Activated CD4-positive, alpha-beta memory T cell treated with anti-CD3 and anti-CD28 coated beads for 36 hours (primary cell): ENCODE measurements around the gene TPRN. TPM values are rescaled to one million over a fixed set of nuclear protein-coding genes. Genes with fewer than 3 reads are reported as not detected.
A peak's percentile ranks its signal among the peaks of the same experiment; 100 is the strongest.

Experiments used
- CTCF ChIA-PET: fragments of 350-600 bp; sonication (Branson Sonifier 250); formaldehyde crosslinking; loops from one replicate; lab custom pipeline; 2021; ENCODE audit warnings: antibody characterized with exemption, inconsistent platforms; lab: Charles Lee
- POLR2A ChIA-PET: fragments of 350-600 bp; sonication (Branson Sonifier 250); formaldehyde crosslinking; loops from one replicate; lab custom pipeline; 2021; ENCODE audit warnings: antibody characterized with exemption; lab: Charles Lee
- DNase-seq: peaks from one replicate; pipeline ENCODE4 v3.0.0-alpha.2; 2020
- H3K27ac Mint-ChIP-seq: one replicate; pipeline ENCODE4 v1.8.0; 2021; ENCODE audit warnings: mixed read lengths
- H3K27me3 Mint-ChIP-seq: one replicate; pipeline ENCODE4 v1.8.0; 2021; ENCODE audit warnings: mixed read lengths
- H3K36me3 Mint-ChIP-seq: one replicate; pipeline ENCODE4 v1.8.0; 2021; ENCODE audit warnings: mixed read lengths
- H3K4me1 Mint-ChIP-seq: one replicate; pipeline ENCODE4 v1.8.0; 2021; ENCODE audit warnings: low read depth, mixed read lengths
- H3K4me3 Mint-ChIP-seq: one replicate; pipeline ENCODE4 v1.8.0; 2021; ENCODE audit warnings: mild to moderate bottlenecking, mixed read lengths
- H3K9me3 Mint-ChIP-seq: one replicate; pipeline ENCODE4 v1.8.0; 2021; ENCODE audit warnings: mixed read lengths
- intact Hi-C: fragments of 100-400 bp; cut with micrococcal nuclease; formaldehyde crosslinking; loops from one replicate; pipeline ENCODE4 v1.15.1; 2023
- total RNA-seq, 2 experiments: library from RNA; stranded (reverse); gene quantifications; one replicate each; pipeline ENCODE4 v1.2.3, GENCODE V29; 2021

The TPRN gene
- total RNA-seq, 2 experiments from 2014 or later: 6.1 to 6.7 TPM

DNA sequence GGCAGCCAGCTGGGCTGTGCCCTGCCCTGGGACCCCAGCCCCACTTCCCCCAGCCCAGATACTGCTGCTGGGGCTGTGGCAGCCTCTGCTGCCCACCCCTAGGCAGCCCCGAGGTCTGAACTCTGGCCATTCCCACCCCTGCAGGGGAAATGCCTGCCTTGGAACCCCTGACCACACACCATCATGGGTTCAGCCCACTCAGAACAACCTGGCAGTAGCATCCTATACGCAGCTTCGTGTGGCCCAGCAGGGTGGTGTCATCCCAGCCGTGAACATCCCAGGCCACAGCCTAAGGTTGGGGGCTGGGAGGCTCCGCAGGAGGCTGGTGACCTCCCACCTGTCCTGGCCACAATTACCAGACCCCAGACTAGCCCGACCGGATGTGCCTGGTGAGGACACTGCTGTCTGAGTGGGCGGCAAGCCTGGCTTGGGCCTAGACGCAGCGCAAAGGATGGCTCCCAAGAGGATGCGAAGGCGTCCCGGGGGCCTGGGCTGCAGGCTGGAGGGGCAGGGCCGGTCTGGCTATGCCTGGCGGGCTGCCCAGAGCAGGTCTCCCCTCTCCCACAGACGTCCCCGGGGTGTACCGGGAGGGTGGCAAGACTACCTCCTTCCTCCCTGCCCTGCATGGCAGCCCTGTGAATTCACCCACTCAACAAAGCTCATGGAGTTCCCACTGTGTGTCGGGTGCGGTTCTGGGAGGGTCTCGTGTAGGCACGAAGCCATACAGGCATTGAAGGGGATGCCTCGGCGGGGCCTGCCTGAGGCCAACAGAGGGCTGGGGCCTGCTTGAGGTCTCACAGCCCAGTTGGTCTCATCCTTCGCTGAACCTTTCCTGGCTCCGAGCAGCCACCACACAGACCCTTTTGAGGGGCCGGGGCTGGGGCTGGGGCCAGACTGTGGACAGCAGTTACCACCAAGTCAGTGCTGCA lies 28.7 kb upstream of the TPRN start:
- no peak for DNase-seq
- ChIA-PET CTCF (interaction anchor here (0.8 to 3.5 kb wide), 3 partner anchors 10 to 111 kb away, joined by 3 to 16 read pairs (median 3); no protein-coding TSS in a partner anchor), POLR2A (no interaction called here)
- H3K4me3 Mint-ChIP-seq: no peak overlapping the region
- intact Hi-C loops: no loop called here
- no peak overlapping the region for H3K27ac Mint-ChIP-seq
- no peaks in the 10 kb centered on the region for H3K9me3 Mint-ChIP-seq
- H3K27me3 Mint-ChIP-seq: peaks cover 5% of the 10 kb centered on the region
- H3K36me3 Mint-ChIP-seq: no peaks in the 10 kb centered on the region
- H3K4me1 Mint-ChIP-seq: peaks cover 2% of the 10 kb centered on the region

- Mint-ChIP-seq H3K4me3 (no peak overlapping the region), H3K27me3 (peaks cover 5% of the 10 kb centered on the region), H3K27ac (no peak overlapping the region), H3K4me1 (peaks cover 2% of the 10 kb centered on the region), H3K36me3 (no peaks in the 10 kb centered on the region), H3K9me3 (no peaks in the 10 kb centered on the region)
- CTCF ChIA-PET: interaction anchor here (1.4 to 6.6 kb wide), 5 partner anchors 8 to 114 kb away, joined by 4 to 54 read pairs (median 15); partner anchors contain the start of genes DPP7, NDOR1, TMEM203 and TUBB4B
- intact Hi-C loops: no loop called here
- POLR2A ChIA-PET: no interaction called here
- no peak for DNase-seq
Measured at GRCh38 chr9:137228506-137228967, 28.0 kb upstream of the TPRN start.

DNA sequence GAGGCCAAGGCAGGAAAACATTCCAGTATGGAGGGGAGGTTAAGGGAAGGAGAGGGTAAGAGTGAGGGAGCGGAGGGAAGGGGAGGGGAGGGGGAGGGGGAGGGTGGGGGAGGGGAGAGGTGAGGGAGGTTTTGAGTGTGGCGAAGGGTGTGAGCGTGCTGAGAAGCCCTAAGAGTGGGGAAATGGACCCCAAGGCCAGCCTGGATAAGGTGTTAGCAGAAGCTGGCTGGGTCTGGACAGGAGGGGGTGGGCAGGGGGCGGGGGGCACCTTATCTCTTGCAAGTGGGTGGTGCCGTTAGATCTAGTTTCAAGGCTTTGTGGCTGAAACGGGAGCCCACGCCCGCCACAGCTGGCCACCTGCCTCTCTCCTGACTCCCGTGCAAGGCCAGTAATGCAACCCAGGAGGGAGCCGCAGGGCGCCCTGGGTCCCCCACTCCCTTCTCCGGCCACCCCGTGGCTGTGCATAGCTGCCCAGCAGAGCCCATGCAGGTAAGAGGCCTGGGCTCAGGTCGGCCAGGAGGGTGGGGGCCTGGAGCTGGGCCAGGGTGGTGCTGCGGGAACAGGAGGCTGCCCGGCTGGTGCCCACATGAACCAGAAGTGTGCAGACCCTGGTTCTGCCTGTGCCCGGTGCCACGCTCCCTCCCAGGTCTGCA lies 27.4 kb upstream of the TPRN start:
- Mint-ChIP-seq H3K27me3 (peaks cover 5% of the 10 kb centered on the region), H3K4me1 (peaks cover 3% of the 10 kb centered on the region), H3K27ac (peak overlapping the region; percentile 64), H3K9me3 (no peaks in the 10 kb centered on the region), H3K36me3 (no peaks in the 10 kb centered on the region), H3K4me3 (no peak overlapping the region)
- ChIA-PET CTCF (interaction anchor here (1.0 to 6.6 kb wide), 22 partner anchors 9 to 199 kb away, joined by 3 to 54 read pairs (median 4); partner anchors contain the start of genes DPP7, NDOR1, NELFB and TMEM203), POLR2A (interaction anchor here (6.8 kb wide), 1 partner anchor 13 kb away, joined by 38 read pairs; the partner anchor contains the start of gene TUBB4B)
- intact Hi-C loops: no loop called here
- DNase-seq: no peak

DNA sequence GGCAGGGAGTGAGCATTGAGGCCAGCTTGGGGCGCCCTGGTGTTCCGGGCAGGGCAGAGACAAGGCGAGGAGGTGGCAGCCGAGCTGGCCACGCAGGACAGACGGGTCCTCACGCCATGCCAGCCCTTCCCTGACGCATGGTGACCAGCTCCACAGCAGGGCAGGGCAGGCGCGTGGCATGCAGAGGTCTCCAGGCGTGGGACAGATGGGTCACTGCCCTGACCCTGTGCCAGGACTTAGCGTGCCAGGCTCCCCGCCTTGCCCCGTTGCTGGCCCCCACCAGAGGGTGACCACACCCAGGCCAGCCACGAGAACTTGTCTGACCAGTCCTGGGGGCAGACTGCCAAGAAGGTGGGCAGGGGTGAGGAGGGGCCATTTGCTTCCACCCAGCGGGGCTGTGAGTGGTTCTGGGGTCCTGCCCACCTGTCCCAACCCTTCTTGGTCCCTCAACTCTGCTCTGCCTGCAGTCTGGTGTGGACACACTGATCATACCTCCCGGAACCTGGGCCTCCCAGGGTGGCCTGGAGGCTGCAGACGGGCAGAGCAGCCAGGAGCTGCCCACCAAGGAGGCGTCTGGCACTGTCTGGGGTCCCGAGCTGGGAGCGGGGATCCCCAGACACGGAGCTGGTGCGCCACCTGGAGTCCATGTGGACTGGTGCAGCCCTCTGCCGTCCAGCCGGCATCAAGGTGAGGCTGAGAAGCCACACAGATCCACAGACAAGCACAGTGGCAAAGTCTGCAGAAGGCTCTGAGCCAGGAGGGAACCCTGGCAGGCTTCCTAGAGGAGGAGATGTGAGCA lies 26.7 kb upstream of the TPRN start, which contains the start of gene RNF224:
TSS of gene RNF224 (plus strand) at position 449 of the 799 bp plus-strand sequence. CDS start 834 bp downstream, outside the sequence.
- H3K36me3 Mint-ChIP-seq: no peaks in the 10 kb centered on the region
- ChIA-PET POLR2A (interaction anchor here (0.6 to 6.8 kb wide), 2 partner anchors 14 to 107 kb away, joined by 3 to 38 read pairs; partner anchors contain the start of gene TUBB4B), CTCF (interaction anchor here (0.7 to 6.6 kb wide), 28 partner anchors 9 to 198 kb away, joined by 3 to 54 read pairs (median 4); partner anchors contain the start of genes DPP7, NDOR1, NELFB and TMEM203)
- H3K4me3 Mint-ChIP-seq: no peak within 1 kb of the TSS
- intact Hi-C loops: no loop called here
- no peaks in the 10 kb centered on the region for H3K9me3 Mint-ChIP-seq
- peak within 1 kb of the TSS; percentile 64 for H3K27ac Mint-ChIP-seq
- H3K4me1 Mint-ChIP-seq: peaks cover 5% of the 10 kb centered on the region
- DNase-seq: peak; percentile 86
- peaks cover 5% of the 10 kb centered on the region for H3K27me3 Mint-ChIP-seq

- H3K27ac Mint-ChIP-seq: no peak overlapping the region
Measured at GRCh38 chr9:137226338-137227053, 26.0 kb upstream of the TPRN start.

GRCh38 chr9:137225699-137226331 lies 25.3 kb upstream of the TPRN start:
- H3K27ac Mint-ChIP-seq: no peak overlapping the region
- peaks cover 5% of the 10 kb centered on the region for H3K4me1 Mint-ChIP-seq
- peaks cover 5% of the 10 kb centered on the region for H3K27me3 Mint-ChIP-seq
- no peaks in the 10 kb centered on the region for H3K9me3 Mint-ChIP-seq
- ChIA-PET POLR2A (interaction anchor here (0.6 to 6.8 kb wide), 4 partner anchors 15 to 38 kb away, joined by 3 to 38 read pairs (median 3); partner anchors contain the start of genes SSNA1, TPRN and TUBB4B), CTCF (interaction anchor here (0.6 to 6.6 kb wide), 9 partner anchors 11 to 196 kb away, joined by 3 to 54 read pairs (median 10); partner anchors contain the start of genes DPP7 and SSNA1)
- H3K36me3 Mint-ChIP-seq: no peaks in the 10 kb centered on the region
- DNase-seq: no peak
- no peak overlapping the region for H3K4me3 Mint-ChIP-seq
- intact Hi-C loops: no loop called here

More at GRCh38 chr9:137226338-137227053, 26.0 kb upstream of the TPRN start:
- peaks cover 5% of the 10 kb centered on the region for H3K4me1 Mint-ChIP-seq
- peaks cover 5% of the 10 kb centered on the region for H3K27me3 Mint-ChIP-seq
- no peak overlapping the region for H3K4me3 Mint-ChIP-seq
- H3K9me3 Mint-ChIP-seq: no peaks in the 10 kb centered on the region
- DNase-seq: no peak
- CTCF ChIA-PET: interaction anchor here (0.6 to 6.6 kb wide), 19 partner anchors 10 to 197 kb away, joined by 3 to 54 read pairs (median 5); partner anchors contain the start of genes DPP7, NDOR1, SSNA1 and TMEM203
- H3K36me3 Mint-ChIP-seq: no peaks in the 10 kb centered on the region
- intact Hi-C loops: no loop called here
- POLR2A ChIA-PET: interaction anchor here (6.8 kb wide), 1 partner anchor 14 kb away, joined by 38 read pairs; the partner anchor contains the start of gene TUBB4B

DNA sequence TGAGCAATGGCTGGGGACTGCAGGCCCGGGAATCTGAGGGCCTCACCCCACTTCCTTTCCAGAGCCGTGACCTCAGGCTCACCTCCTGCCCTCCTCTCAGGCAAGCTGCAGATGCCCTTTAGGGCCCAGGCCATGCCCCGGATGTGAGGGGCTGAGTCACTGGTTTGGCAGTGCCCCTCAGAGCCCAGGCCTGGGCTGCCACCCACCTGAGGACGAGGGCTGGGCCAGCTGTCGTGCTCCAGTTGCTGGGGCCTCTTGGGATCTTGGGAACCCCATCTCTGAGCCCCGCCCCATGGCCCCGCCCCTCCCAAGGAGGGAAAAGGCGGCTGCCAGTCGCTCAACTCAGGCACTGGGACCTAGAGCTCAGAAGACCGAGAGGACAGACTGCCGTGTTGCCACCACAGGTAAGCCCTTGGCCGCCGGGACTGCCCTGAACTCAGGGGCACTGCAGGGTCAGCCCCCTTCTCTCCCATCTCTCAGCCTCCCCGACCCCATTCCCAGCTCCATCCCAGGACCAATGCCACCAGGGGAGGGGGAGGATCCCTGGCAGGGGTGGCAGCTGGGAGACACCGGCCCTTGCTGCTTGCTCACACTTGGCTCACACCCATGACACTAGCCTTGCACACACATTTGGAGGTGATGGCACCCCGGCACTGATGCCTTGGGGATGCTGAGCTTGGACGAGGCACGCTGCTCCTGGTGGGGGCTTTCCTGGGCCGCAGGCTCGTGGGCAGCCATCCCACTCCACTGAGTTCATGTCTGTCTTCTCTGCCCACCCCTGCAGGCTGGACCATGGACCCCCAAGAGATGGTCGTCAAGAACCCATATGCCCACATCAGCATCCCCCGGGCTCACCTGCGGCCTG lies 24.5 kb upstream of the TPRN start, which contains the start of gene CYSRT1:
TSS of gene CYSRT1 (plus strand) at position 345 of the 865 bp plus-strand sequence. CDS start at position 793, 448 bp downstream.
- CTCF ChIA-PET: interaction anchor here (0.9 to 6.6 kb wide), 6 partner anchors 11 to 195 kb away, joined by 3 to 54 read pairs (median 10); partner anchors contain the start of gene TUBB4B
- Mint-ChIP-seq H3K36me3 (no peaks in the 10 kb centered on the region), H3K4me3 (peak within 1 kb of the TSS; percentile 73), H3K4me1 (peaks cover 5% of the 10 kb centered on the region), H3K27me3 (peaks cover 2% of the 10 kb centered on the region), H3K9me3 (no peaks in the 10 kb centered on the region), H3K27ac (peak within 1 kb of the TSS; percentile 56)
- peak; percentile 61 for DNase-seq
- intact Hi-C loops: loop anchor here (5.0 kb wide), 1 partner anchor 433 kb away; the partner anchor contains the start of gene TMEM141
- POLR2A ChIA-PET: interaction anchor here (0.6 to 6.8 kb wide), 4 partner anchors 16 to 37 kb away, joined by 3 to 38 read pairs (median 3); partner anchors contain the start of genes SSNA1, TPRN and TUBB4B

DNA sequence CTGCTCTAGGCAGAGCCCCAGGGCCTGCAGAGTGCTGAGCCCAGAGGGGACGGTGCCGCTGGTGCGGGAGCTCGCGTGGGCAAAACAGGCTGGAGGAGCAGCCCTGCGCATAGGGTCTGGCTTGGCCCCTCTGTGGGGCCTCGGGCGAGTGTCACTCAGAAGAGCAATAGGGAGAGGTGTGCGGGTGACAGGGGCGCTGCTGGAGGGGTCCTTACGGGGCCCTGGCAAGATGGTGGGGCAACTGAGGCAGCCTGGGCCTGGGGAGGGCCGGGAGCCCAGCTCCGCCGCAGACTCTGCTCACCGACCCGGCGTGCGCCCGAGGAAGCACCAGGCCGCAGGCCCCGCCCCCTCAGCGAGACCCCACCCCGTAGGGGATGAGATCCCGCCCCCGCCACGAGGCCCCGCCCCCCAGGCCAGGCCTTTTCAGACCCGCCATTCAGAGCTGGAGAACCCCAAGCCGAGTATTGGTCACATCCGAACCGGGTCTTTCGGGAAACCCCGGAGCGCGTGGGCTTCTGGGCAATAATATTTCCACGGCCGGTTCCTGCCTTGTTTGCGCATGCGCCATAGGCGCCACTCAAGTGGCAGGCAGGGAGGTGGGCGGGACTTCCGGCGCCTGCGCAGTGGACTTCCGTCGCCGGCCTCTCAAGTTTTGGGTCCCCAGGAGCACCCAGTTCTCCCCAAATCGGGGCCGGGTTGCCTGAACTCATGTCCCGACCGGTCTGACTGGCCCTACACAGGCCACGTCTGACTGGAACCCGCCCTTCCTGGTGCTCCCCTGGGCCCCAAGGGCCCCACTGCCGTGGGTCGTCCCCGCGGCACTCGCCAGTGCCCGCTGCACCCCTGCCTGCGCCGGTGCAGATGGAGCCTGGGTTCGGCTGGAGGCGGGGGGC lies 22.8 kb upstream of the TPRN start:
- DNase-seq: peak; percentile 99
- Mint-ChIP-seq H3K27me3 (peaks cover 2% of the 10 kb centered on the region), H3K36me3 (no peaks in the 10 kb centered on the region), H3K4me3 (peak overlapping the region; percentile 73), H3K4me1 (peaks cover 5% of the 10 kb centered on the region), H3K9me3 (no peaks in the 10 kb centered on the region), H3K27ac (peak overlapping the region; percentile 58)
- ChIA-PET POLR2A (interaction anchor here (0.5 to 6.8 kb wide), 13 partner anchors 17 to 137 kb away, joined by 3 to 38 read pairs (median 6); partner anchors contain the start of genes ANAPC2, MAN1B1, SSNA1 and TPRN), CTCF (interaction anchor here (0.9 to 6.6 kb wide), 10 partner anchors 13 to 128 kb away, joined by 3 to 54 read pairs (median 6); partner anchors contain the start of genes SSNA1 and TUBB4B)
- intact Hi-C loops: loop anchor here (1.0 to 5.0 kb wide), 9 partner anchors 17 to 740 kb away; partner anchors contain the start of genes ANAPC2, MAN1B1, NDOR1 and SEC16A
